Activated T-cell treated with anti-CD3 and anti-CD28 coated beads for 1 hour (primary cell): ENCODE data around the gene CUL5.

Source experiments
- DNase-seq: peaks from one replicate; pipeline ENCODE4 v3.0.0-alpha.2; 2020; ENCODE audit warnings: low read depth

The CUL5 gene

GRCh38 chr11:108008656-108009496, at the start of gene CUL5:
Gene CUL5, plus strand, starts transcription at chr11:108008898. Its CDS starts 451 bp downstream, at chr11:108009349.
- DNase-seq: peak; percentile 83

GRCh38 chr11:107961480-107961879, 47.2 kb upstream of the CUL5 start:
- DNase-seq: no peak

GRCh38 chr11:107962181-107962580, 46.5 kb upstream of the CUL5 start:
- no peak for DNase-seq

GRCh38 chr11:107963091-107963490, 45.6 kb upstream of the CUL5 start:
- DNase-seq: no peak

GRCh38 chr11:107969219-107969618, 39.5 kb upstream of the CUL5 start:
- no peak for DNase-seq

- no peak for DNase-seq
Observed at GRCh38 chr11:107970049-107970448, 38.6 kb upstream of the CUL5 start.

- no peak for DNase-seq
Observed at GRCh38 chr11:107973641-107974040, 35.1 kb upstream of the CUL5 start.

- DNase-seq: no peak
Observed at GRCh38 chr11:107988397-107989158, 20.1 kb upstream of the CUL5 start.

GRCh38 chr11:107991868-107992414, 16.8 kb upstream of the CUL5 start:
- DNase-seq: no peak

GRCh38 chr11:107996006-107996776, 12.5 kb upstream of the CUL5 start:
- no peak for DNase-seq

GRCh38 chr11:107998761-107999160, 9.9 kb upstream of the CUL5 start:
- DNase-seq: no peak

- peak; percentile 2 for DNase-seq
Observed at GRCh38 chr11:107999759-108000455, 8.8 kb upstream of the CUL5 start.

- DNase-seq: no peak
Observed at GRCh38 chr11:108002476-108002875, 6.2 kb upstream of the CUL5 start.

GRCh38 chr11:108003623-108004022, 5.1 kb upstream of the CUL5 start:
- DNase-seq: no peak

- DNase-seq: no peak
Observed at GRCh38 chr11:108007819-108008218, 879 bp upstream of the CUL5 start.

GRCh38 chr11:108009497-108010370, 1.0 kb downstream of the CUL5 start:
- no peak for DNase-seq

GRCh38 chr11:108012139-108012725, 3.5 kb downstream of the CUL5 start:
- no peak for DNase-seq

GRCh38 chr11:108016647-108017046, 7.9 kb downstream of the CUL5 start:
- DNase-seq: no peak

GRCh38 chr11:108018708-108019107, 10.0 kb downstream of the CUL5 start:
- no peak for DNase-seq

GRCh38 chr11:108019870-108020540, 11.3 kb downstream of the CUL5 start:
- no peak for DNase-seq
